ENCODE measurements around the gene PRKCE.
A peak's percentile ranks its signal among the peaks of the same experiment; 100 is the strongest.

The PRKCE gene

GRCh38 chr2:45629971-45630370 is 21.5 kb upstream of the PRKCE start:
- DNase-seq (ENCODE audit: low read depth, low spot score): no peak
- H3K27ac ChIP-seq: no peak overlapping the region

- no peak overlapping the region for H3K27ac ChIP-seq
- DNase-seq (ENCODE audit: low read depth, low spot score): no peak
Measured at GRCh38 chr2:45631319-45631718, 20.2 kb upstream of the PRKCE start.

GRCh38 chr2:45631955-45632354 is 19.5 kb upstream of the PRKCE start:
- DNase-seq (ENCODE audit: low read depth, low spot score): no peak
- no peak overlapping the region for H3K27ac ChIP-seq

- no peak overlapping the region for H3K27ac ChIP-seq
- no peak for DNase-seq (ENCODE audit: low read depth, low spot score)
Measured at GRCh38 chr2:45634223-45634622, 17.3 kb upstream of the PRKCE start.

GRCh38 chr2:45636008-45636407 is 15.5 kb upstream of the PRKCE start:
- no peak overlapping the region for H3K27ac ChIP-seq

GRCh38 chr2:45637440-45637839 is 14.0 kb upstream of the PRKCE start:
- H3K27ac ChIP-seq: no peak overlapping the region
- DNase-seq (ENCODE audit: low read depth, low spot score): peak; percentile 43

More at GRCh38 chr2:45636008-45636407, 15.5 kb upstream of the PRKCE start:
- DNase-seq (ENCODE audit: low read depth, low spot score): no peak

GRCh38 chr2:45640576-45640975 is 10.9 kb upstream of the PRKCE start:
- no peak overlapping the region for H3K27ac ChIP-seq
- DNase-seq (ENCODE audit: low read depth, low spot score): no peak

GRCh38 chr2:45643095-45643494 is 8.4 kb upstream of the PRKCE start:
- no peak for DNase-seq (ENCODE audit: low read depth, low spot score)
- H3K27ac ChIP-seq: no peak overlapping the region

- no peak overlapping the region for H3K27ac ChIP-seq
Measured at GRCh38 chr2:45643543-45644542, 7.6 kb upstream of the PRKCE start.

GRCh38 chr2:45646289-45646688 is 5.2 kb upstream of the PRKCE start:
- H3K27ac ChIP-seq: no peak overlapping the region

More at GRCh38 chr2:45643543-45644542, 7.6 kb upstream of the PRKCE start:
- DNase-seq (ENCODE audit: low read depth, low spot score): no peak

GRCh38 chr2:45647356-45647755 is 4.1 kb upstream of the PRKCE start:
- DNase-seq (ENCODE audit: low read depth, low spot score): no peak
- no peak overlapping the region for H3K27ac ChIP-seq

More at GRCh38 chr2:45646289-45646688, 5.2 kb upstream of the PRKCE start:
- DNase-seq (ENCODE audit: low read depth, low spot score): no peak

- DNase-seq (ENCODE audit: low read depth, low spot score): no peak
- no peak overlapping the region for H3K27ac ChIP-seq
Measured at GRCh38 chr2:45647986-45648520, 3.4 kb upstream of the PRKCE start.

GRCh38 chr2:45648636-45649035 is 2.8 kb upstream of the PRKCE start:
- DNase-seq (ENCODE audit: low read depth, low spot score): no peak
- H3K27ac ChIP-seq: no peak overlapping the region

- no peak for DNase-seq (ENCODE audit: low read depth, low spot score)
- peak overlapping the region; percentile 81 for H3K27ac ChIP-seq
Measured at GRCh38 chr2:45649462-45649857, 2.0 kb upstream of the PRKCE start.

- peak overlapping the region; percentile 81 for H3K27ac ChIP-seq
- DNase-seq (ENCODE audit: low read depth, low spot score): no peak
Measured at GRCh38 chr2:45649858-45650811, 1.3 kb upstream of the PRKCE start.

- peak; percentile 88 for DNase-seq (ENCODE audit: low read depth, low spot score)
Measured at GRCh38 chr2:45650851-45651414, 542 bp upstream of the PRKCE start.

GRCh38 chr2:45652090-45653031 is 886 bp downstream of the PRKCE start:
- H3K27ac ChIP-seq: no peak overlapping the region
- no peak for DNase-seq (ENCODE audit: low read depth, low spot score)

More at GRCh38 chr2:45650851-45651414, 542 bp upstream of the PRKCE start:
- peak overlapping the region; percentile 81 for H3K27ac ChIP-seq

GRCh38 chr2:45653122-45653913 is 1.8 kb downstream of the PRKCE start:
- DNase-seq (ENCODE audit: low read depth, low spot score): no peak
- H3K27ac ChIP-seq: no peak overlapping the region
